DMS53 treated with DMSO at 0.1 percent for 48 hours (cell line): ENCODE data around the gene PLEKHA7.

Experiments used
- DNase-seq: peaks from one replicate; lab custom pipeline; 2025; ENCODE audit not compliant: unreplicated experiment; lab: John Stamatoyannopoulos, UW

The PLEKHA7 gene

GRCh38 chr11:16777613-16777975 lies 236.6 kb downstream of the PLEKHA7 start:
- no peak for DNase-seq

- no peak for DNase-seq
Observed at GRCh38 chr11:16776711-16777612, 237.3 kb downstream of the PLEKHA7 start.

- no peak for DNase-seq
Observed at GRCh38 chr11:16775614-16776283, 238.5 kb downstream of the PLEKHA7 start.

- DNase-seq = no peak
Observed at GRCh38 chr11:16774936-16775613, 239.1 kb downstream of the PLEKHA7 start.

GRCh38 chr11:16773981-16774935 lies 240.0 kb downstream of the PLEKHA7 start:
- no peak for DNase-seq

- no peak for DNase-seq
Observed at GRCh38 chr11:16772141-16772512, 242.1 kb downstream of the PLEKHA7 start.

GRCh38 chr11:16771350-16772140 lies 242.7 kb downstream of the PLEKHA7 start:
- DNase-seq = no peak

GRCh38 chr11:16770016-16770415 lies 244.2 kb downstream of the PLEKHA7 start:
- DNase-seq = no peak

GRCh38 chr11:16769386-16769785 lies 244.8 kb downstream of the PLEKHA7 start:
- DNase-seq = no peak

GRCh38 chr11:16767957-16768356 lies 246.3 kb downstream of the PLEKHA7 start:
- no peak for DNase-seq

- DNase-seq = no peak
Observed at GRCh38 chr11:16767137-16767536, 247.1 kb downstream of the PLEKHA7 start.

GRCh38 chr11:16764888-16765287 lies 249.3 kb downstream of the PLEKHA7 start:
- no peak for DNase-seq

- DNase-seq = no peak
Observed at GRCh38 chr11:16763746-16764145, 250.5 kb downstream of the PLEKHA7 start.

GRCh38 chr11:16759857-16760508 lies 254.2 kb downstream of the PLEKHA7 start:
- no peak for DNase-seq

- DNase-seq = no peak
Observed at GRCh38 chr11:16758382-16759024, 255.7 kb downstream of the PLEKHA7 start.

GRCh38 chr11:16750417-16750816 lies 263.8 kb downstream of the PLEKHA7 start:
- DNase-seq = no peak

- no peak for DNase-seq
Observed at GRCh38 chr11:16749666-16750065, 264.5 kb downstream of the PLEKHA7 start.

GRCh38 chr11:16749092-16749491 lies 265.1 kb downstream of the PLEKHA7 start:
- DNase-seq = no peak
